Ishikawa (cell line): ENCODE results near the gene ILDR2.
A peak's percentile ranks its signal among the peaks of the same experiment; 100 is the strongest.

Experiments
- EGR1 ChIP-seq: IDR thresholded peaks from 2 replicates; pipeline ENCODE4 v1.6.1; 2012
- FOXM1 ChIP-seq: IDR thresholded peaks from 2 replicates; pipeline ENCODE4 v1.6.1; 2012; ENCODE audit warnings: low read depth, borderline replicate concordance
- YY1 ChIP-seq: IDR thresholded peaks from 2 replicates; pipeline ENCODE4 v1.6.1; 2012; ENCODE audit warnings: low read depth

- TF ChIP-seq EGR1: no peak
- TF ChIP-seq YY1: peak; percentile 92
- 0 out of 2 replicates have a peak, but pooled peaks have one; percentile 4 for TF ChIP-seq FOXM1
These were observed 99.4 kb downstream of the ILDR2 start, which contains the start of gene TADA1 for GRCh38 chr1:166875734-166876539.
